ENCODE data around the gene CSRNP3. TPM values are rescaled to one million over a fixed set of nuclear protein-coding genes. Genes with fewer than 3 reads are reported as not detected.

The CSRNP3 gene
- total and polyA plus RNA-seq, 2 donors (not counting 3 experiments of a cell fraction or from before 2014, with no cell fraction given), result not detected

- H3K4me2 ChIP-seq (ENCODE audit: insufficient read depth, low read length), result peak overlapping the region; percentile 52
- POLR2A ChIA-PET, result interaction anchor here (0.7 kb wide), 1 partner anchor 31 kb away, joined by 3 read pairs; no protein-coding TSS in a partner anchor
Observed at GRCh38 chr2:165621086-165621560, 151.6 kb downstream of the CSRNP3 start.

GRCh38 chr2:165623161-165623560, 153.7 kb downstream of the CSRNP3 start:
- intact Hi-C loops (cut with micrococcal nuclease) (loop anchor here (10.0 kb wide), 1 partner anchor 242 kb away; no protein-coding TSS in a partner anchor), dilution Hi-C loops (cut with MboI; ENCODE audit: extremely low pct_ligation_motif_present, low sequenced_read_pairs) (no loop called here)
- H3K4me2 ChIP-seq (ENCODE audit: insufficient read depth, low read length), result no peak overlapping the region
- FAIRE-seq (no peak), DNase-seq (ENCODE audit: low read depth, low spot score) (no peak)
- no peak overlapping the region for H2AFZ ChIP-seq (ENCODE audit: low read depth, low read length)
- no peaks in the 10 kb centered on the region for H4K20me1 ChIP-seq (replicated peaks; ENCODE audit: control insufficient read depth, extremely low read depth, insufficient read depth, low read length)
- ChIA-PET CTCF (no interaction called here), POLR2A (no interaction called here)
- no peak overlapping the region for H3K4me3 ChIP-seq (replicated peaks in 1 of 3; ENCODE audit: insufficient read depth in 1 of 3, low read depth in 1 of 3, low read length in 3 of 3)
- no peak for TF ChIP-seq POLR2A (IDR thresholded peaks at IDR 0.05; ENCODE audit: low read depth, low read length)
- TF ChIP-seq GATA2 (IDR thresholded peaks at IDR 0.05; ENCODE audit: insufficient read depth, insufficient read length, low read depth, low read length), result no peak
- TF ChIP-seq POLR2AphosphoS5 (IDR thresholded peaks at IDR 0.05; ENCODE audit: insufficient read depth, low read depth, low read length), result no peak
- TF ChIP-seq MAX (IDR thresholded peaks at IDR 0.05; ENCODE audit: insufficient read depth, insufficient read length), result no peak
- TF ChIP-seq JUN (IDR thresholded peaks at IDR 0.05; ENCODE audit: borderline replicate concordance, insufficient read depth, insufficient read length, low read depth), result no peak
- no peak for TF ChIP-seq FOS (IDR thresholded peaks at IDR 0.05; ENCODE audit: borderline replicate concordance, insufficient read depth, low read length)
- no peak for TF ChIP-seq EZH2 (IDR thresholded peaks at IDR 0.05; ENCODE audit: borderline replicate concordance, low read depth, low read length, severe bottlenecking)
- no peak for TF ChIP-seq CTCF (IDR thresholded peaks at IDR 0.05; ENCODE audit: extremely low read depth in 1 of 2, insufficient read depth in 1 of 2, low read depth in 1 of 2, low read length in 2 of 2)
- TF ChIP-seq MYC (IDR thresholded peaks at IDR 0.05; ENCODE audit: low read depth, low read length), result no peak
- H3K9me1 ChIP-seq (replicated peaks; ENCODE audit: control insufficient read depth, extremely low read depth, insufficient read depth, low read length), result no peaks in the 10 kb centered on the region
- peaks cover under 1 to 5% of the 10 kb centered on the region in 2 experiments for H3K27me3 ChIP-seq (ENCODE audit: control insufficient read depth in 2 of 2, insufficient read depth in 2 of 2, low read length in 2 of 2)
- H3K9ac ChIP-seq (replicated peaks; ENCODE audit: extremely low read depth, insufficient read depth, low read length), result no peak overlapping the region
- H3K4me1 ChIP-seq (ENCODE audit: control insufficient read depth, extremely low read depth, insufficient read depth, low read length), result peaks cover 18% of the 10 kb centered on the region
- no peaks in the 10 kb centered on the region for H3K79me2 ChIP-seq (ENCODE audit: control insufficient read depth, insufficient read depth, low read length)
- no peak overlapping the region for H3K27ac ChIP-seq (ENCODE audit: insufficient read depth, low read depth, low read length)
- H3K36me3 ChIP-seq (ENCODE audit: control insufficient read depth in 2 of 2, extremely low read depth in 1 of 2, insufficient read depth in 2 of 2, low read length in 2 of 2), result no peaks in the 10 kb centered on the region
- H3K9me3 ChIP-seq (replicated peaks; ENCODE audit: control insufficient read depth, insufficient read depth, low read length), result no peaks in the 10 kb centered on the region
- BruUV-seq (replicated peaks), result no TSS peak

More at GRCh38 chr2:165621086-165621560, 151.6 kb downstream of the CSRNP3 start:
- no peaks in the 10 kb centered on the region for H3K9me3 ChIP-seq (replicated peaks; ENCODE audit: control insufficient read depth, insufficient read depth, low read length)
- no peak overlapping the region for H3K9ac ChIP-seq (replicated peaks; ENCODE audit: extremely low read depth, insufficient read depth, low read length)
- no peaks in the 10 kb centered on the region for H3K9me1 ChIP-seq (replicated peaks; ENCODE audit: control insufficient read depth, extremely low read depth, insufficient read depth, low read length)
- intact Hi-C loops (cut with micrococcal nuclease), result loop anchor here (1.0 to 10.0 kb wide), 3 partner anchors 11 to 244 kb away; no protein-coding TSS in a partner anchor
- TF ChIP-seq POLR2AphosphoS5 (IDR thresholded peaks at IDR 0.05; ENCODE audit: insufficient read depth, low read depth, low read length) (peak; percentile 55), MYC (IDR thresholded peaks at IDR 0.05; ENCODE audit: low read depth, low read length) (no peak), GATA2 (IDR thresholded peaks at IDR 0.05; ENCODE audit: insufficient read depth, insufficient read length, low read depth, low read length) (peak; percentile 75), POLR2A (IDR thresholded peaks at IDR 0.05; ENCODE audit: low read depth, low read length) (no peak), FOS (IDR thresholded peaks at IDR 0.05; ENCODE audit: borderline replicate concordance, insufficient read depth, low read length) (peak; percentile 45)
- no TSS peak for BruUV-seq (replicated peaks)
- peak overlapping the region in 1 of 3 experiments; percentile 27 for H3K4me3 ChIP-seq (replicated peaks in 1 of 3; ENCODE audit: insufficient read depth in 1 of 3, low read depth in 1 of 3, low read length in 3 of 3)
- FAIRE-seq (peak; percentile 88), DNase-seq (ENCODE audit: low read depth, low spot score) (peak; percentile 95)
- H3K36me3 ChIP-seq (ENCODE audit: control insufficient read depth in 2 of 2, extremely low read depth in 1 of 2, insufficient read depth in 2 of 2, low read length in 2 of 2), result no peaks in the 10 kb centered on the region
- H3K4me1 ChIP-seq (ENCODE audit: control insufficient read depth, extremely low read depth, insufficient read depth, low read length), result peaks cover 15% of the 10 kb centered on the region
- no peaks in the 10 kb centered on the region for H4K20me1 ChIP-seq (replicated peaks; ENCODE audit: control insufficient read depth, extremely low read depth, insufficient read depth, low read length)
- H3K79me2 ChIP-seq (ENCODE audit: control insufficient read depth, insufficient read depth, low read length), result no peaks in the 10 kb centered on the region
- peak overlapping the region; percentile 32 for H3K27ac ChIP-seq (ENCODE audit: insufficient read depth, low read depth, low read length)
- peaks cover 2 to 9% of the 10 kb centered on the region in 2 experiments for H3K27me3 ChIP-seq (ENCODE audit: control insufficient read depth in 2 of 2, insufficient read depth in 2 of 2, low read length in 2 of 2)
- dilution Hi-C loops (cut with MboI; ENCODE audit: extremely low pct_ligation_motif_present, low sequenced_read_pairs), result no loop called here
- CTCF ChIA-PET, result interaction anchor here (0.9 to 1.8 kb wide), 3 partner anchors 43 to 332 kb away, joined by 3 to 7 read pairs (median 4); partner anchors contain the start of gene TTC21B
- H2AFZ ChIP-seq (ENCODE audit: low read depth, low read length), result peak overlapping the region; percentile 62
